Coronary artery (tissue), 2 donors: ENCODE results near the gene ULK4.

Source experiments
- DNase-seq: peaks from one replicate; pipeline ENCODE4 v3.0.0-alpha.2; 2017; ENCODE audit warnings: low spot score
- H3K27ac ChIP-seq, 2 donors: fragments of 200-600 bp; sonication (generic); one replicate each; pipeline ENCODE4 v1.5.1; 2016 to 2019
- H3K4me3 ChIP-seq: fragments of 200-600 bp; sonication (generic); 2 replicates; pipeline ENCODE4 v1.5.1; 2016; ENCODE audit warnings: mild to moderate bottlenecking, moderate library complexity
- CTCF ChIP-seq: fragments of 200-600 bp; sonication (generic); IDR thresholded peaks from one replicate; pipeline ENCODE4 v1.5.1; 2019; ENCODE audit warnings: antibody characterized with exemption

The ULK4 gene

GRCh38 chr3:41224120-41224806 lies 737.6 kb downstream of the ULK4 start:
- no peak for TF ChIP-seq CTCF
- Histone ChIP-seq H3K27ac (peak overlapping the region; percentile 56 to 71), H3K4me3 (no peak overlapping the region)
- no peak for DNase-seq

GRCh38 chr3:41223691-41224090 lies 738.2 kb downstream of the ULK4 start:
- peak overlapping the region; percentile 56 to 69 for H3K27ac ChIP-seq
- no peak for TF ChIP-seq CTCF
- no peak for DNase-seq
- H3K4me3 ChIP-seq, result no peak overlapping the region

- H3K4me3 ChIP-seq, result no peak overlapping the region
- TF ChIP-seq CTCF, result no peak
- no peak for DNase-seq
- no peak overlapping the region for H3K27ac ChIP-seq
Observed at GRCh38 chr3:41223078-41223477, 738.8 kb downstream of the ULK4 start.

GRCh38 chr3:41222501-41222900 lies 739.4 kb downstream of the ULK4 start:
- no peak for DNase-seq
- Histone ChIP-seq H3K4me3 (no peak overlapping the region), H3K27ac (no peak overlapping the region)
- TF ChIP-seq CTCF, result no peak

- DNase-seq, result no peak
- Histone ChIP-seq H3K4me3 (no peak overlapping the region), H3K27ac (no peak overlapping the region)
- no peak for TF ChIP-seq CTCF
Observed at GRCh38 chr3:41222012-41222411, 739.9 kb downstream of the ULK4 start.

- no peak for DNase-seq
- H3K27ac ChIP-seq, result no peak overlapping the region
- no peak for TF ChIP-seq CTCF
- H3K4me3 ChIP-seq, result no peak overlapping the region
Observed at GRCh38 chr3:41220906-41221677, 740.8 kb downstream of the ULK4 start.

- H3K27ac ChIP-seq, result no peak overlapping the region
- no peak for TF ChIP-seq CTCF
- DNase-seq, result no peak
- no peak overlapping the region for H3K4me3 ChIP-seq
Observed at GRCh38 chr3:41219424-41219823, 742.5 kb downstream of the ULK4 start.
